ENCODE measurements around the gene RAPGEF1. TPM values are rescaled to one million over a fixed set of nuclear protein-coding genes. Genes with fewer than 3 reads are reported as not detected.

RAPGEF1 gene
- total and polyA plus RNA-seq, 8 donors: 17.1 to 62.6 (median 44.8) TPM

DNA sequence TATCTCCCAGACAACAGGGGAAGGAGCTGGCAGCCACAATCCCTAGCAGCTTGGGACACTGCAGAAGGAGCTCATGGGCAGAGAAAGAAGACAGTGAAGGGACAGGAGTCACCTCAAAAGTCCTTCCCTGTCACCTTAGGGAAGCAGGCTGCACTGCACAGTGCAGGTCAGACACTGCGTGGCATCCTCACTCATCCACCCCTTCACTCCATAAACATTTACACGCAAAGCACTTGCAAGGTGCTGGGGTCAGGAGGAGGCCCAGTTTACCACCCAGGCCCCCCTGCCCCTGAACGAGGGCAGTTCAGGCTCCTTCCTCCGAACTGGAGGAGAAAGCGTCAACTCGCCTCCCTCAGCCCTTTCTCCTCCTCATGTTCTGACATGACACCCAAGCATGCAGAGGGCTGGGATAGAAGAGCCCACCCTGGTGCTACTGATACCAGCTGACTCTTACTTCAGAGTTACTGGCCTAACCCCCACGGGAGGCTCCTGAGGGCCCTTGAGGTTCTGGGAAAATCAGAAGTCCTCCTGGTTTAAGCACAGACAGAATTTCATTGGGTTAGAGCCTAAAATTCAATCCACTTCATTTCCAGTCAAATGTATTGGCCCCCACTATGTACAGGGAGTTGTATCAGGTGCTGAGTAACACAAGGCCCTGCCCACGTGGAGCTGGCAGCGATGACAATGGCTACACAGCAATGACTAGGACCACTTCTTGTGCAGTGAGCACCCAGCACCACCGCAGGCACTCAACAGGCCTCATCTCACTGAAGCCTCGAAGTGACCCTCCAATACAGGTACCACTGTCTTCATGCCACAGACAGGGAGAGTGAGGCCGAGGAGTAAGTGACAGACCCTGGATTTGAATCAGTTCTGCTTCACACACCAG, 70.4 kb downstream of the RAPGEF1 start:
- no peak overlapping the region for H3K4me3 ChIP-seq
- H3K27me3 ChIP-seq: no peaks in the 10 kb centered on the region
- H3K9me3 ChIP-seq: no peaks in the 10 kb centered on the region
- TF ChIP-seq, protein P1, sequence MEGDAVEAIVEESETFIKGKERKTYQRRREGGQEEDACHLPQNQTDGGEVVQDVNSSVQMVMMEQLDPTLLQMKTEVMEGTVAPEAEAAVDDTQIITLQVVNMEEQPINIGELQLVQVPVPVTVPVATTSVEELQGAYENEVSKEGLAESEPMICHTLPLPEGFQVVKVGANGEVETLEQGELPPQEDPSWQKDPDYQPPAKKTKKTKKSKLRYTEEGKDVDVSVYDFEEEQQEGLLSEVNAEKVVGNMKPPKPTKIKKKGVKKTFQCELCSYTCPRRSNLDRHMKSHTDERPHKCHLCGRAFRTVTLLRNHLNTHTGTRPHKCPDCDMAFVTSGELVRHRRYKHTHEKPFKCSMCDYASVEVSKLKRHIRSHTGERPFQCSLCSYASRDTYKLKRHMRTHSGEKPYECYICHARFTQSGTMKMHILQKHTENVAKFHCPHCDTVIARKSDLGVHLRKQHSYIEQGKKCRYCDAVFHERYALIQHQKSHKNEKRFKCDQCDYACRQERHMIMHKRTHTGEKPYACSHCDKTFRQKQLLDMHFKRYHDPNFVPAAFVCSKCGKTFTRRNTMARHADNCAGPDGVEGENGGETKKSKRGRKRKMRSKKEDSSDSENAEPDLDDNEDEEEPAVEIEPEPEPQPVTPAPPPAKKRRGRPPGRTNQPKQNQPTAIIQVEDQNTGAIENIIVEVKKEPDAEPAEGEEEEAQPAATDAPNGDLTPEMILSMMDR (IDR thresholded peaks at IDR 0.05): no peak
- no peaks in the 10 kb centered on the region for H3K36me3 ChIP-seq
- ATAC-seq (peak in 1 of 4 donors; percentile 11), DNase-seq (no peak), FAIRE-seq (no peak)
- H3K27ac ChIP-seq: peak overlapping the region in 3 of 4 donors; percentile 3 to 67 (median 63)
- peaks cover 22 to 32% (median 30%) of the 10 kb centered on the region in 3 donors for H3K4me1 ChIP-seq
- 87 to 88% methylated on average over 12 of the region's 12 CpGs for WGBS, 2 donors
- intact Hi-C loops (cut with DNase I): no loop called here

DNA sequence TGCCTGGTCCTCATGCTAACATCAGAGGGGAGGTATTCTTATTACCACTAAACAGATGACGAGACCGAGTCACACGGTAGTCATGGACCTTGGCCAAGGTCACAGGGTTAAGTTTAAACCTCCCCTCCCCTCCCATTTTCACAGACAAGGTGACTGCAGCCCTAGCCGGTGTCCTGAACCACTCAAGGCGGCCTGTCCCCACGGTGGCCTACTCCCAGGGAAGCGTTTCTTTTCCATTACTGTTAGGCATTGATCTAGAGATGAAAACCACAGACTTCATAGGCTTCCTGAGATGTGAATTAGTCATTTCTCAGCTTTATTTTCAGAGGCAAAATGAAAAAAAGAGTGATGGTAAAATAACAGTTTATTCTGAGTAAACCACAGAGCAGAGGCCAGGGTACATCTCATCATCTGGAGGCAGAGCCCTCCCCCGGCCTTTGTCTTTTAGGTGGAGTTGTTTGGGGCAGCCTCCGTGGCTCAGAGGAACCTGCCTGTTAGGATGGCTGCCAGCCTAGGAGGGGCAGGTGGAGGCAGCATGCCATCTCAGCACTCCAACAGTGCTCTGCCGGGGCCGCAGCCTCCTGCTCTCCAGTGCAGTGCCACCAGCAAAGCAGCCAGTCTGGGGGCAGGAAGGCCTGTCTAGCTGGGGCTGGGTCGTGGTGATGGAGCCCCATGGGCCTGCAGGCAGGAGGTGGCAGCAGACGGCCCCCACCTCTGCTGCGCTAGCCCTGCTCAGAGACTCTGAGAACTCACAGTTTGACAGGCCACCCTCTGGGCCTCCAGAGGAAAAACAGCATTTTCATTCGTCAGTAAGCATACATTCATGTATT, 71.2 kb downstream of the RAPGEF1 start:
- peak overlapping the region in 3 of 4 donors; percentile 3 to 67 (median 63) for H3K27ac ChIP-seq
- no peaks in the 10 kb centered on the region for H3K9me3 ChIP-seq
- H3K36me3 ChIP-seq: no peaks in the 10 kb centered on the region
- WGBS, 2 donors: 26 to 31% methylated on average over 15 of the region's 15 CpGs
- H3K4me1 ChIP-seq: peaks cover 22 to 32% (median 30%) of the 10 kb centered on the region in 3 donors
- DNase-seq: peak in 5 of 6 donors; percentile 41 to 80 (median 50)
- no peaks in the 10 kb centered on the region for H3K27me3 ChIP-seq
- TF ChIP-seq, protein P1 (IDR thresholded peaks at IDR 0.05): no peak
- intact Hi-C loops (cut with DNase I): no loop called here
- H3K4me3 ChIP-seq: no peak overlapping the region
- no peak for FAIRE-seq
- ATAC-seq: peak; percentile 62 to 75 (median 68)

DNA sequence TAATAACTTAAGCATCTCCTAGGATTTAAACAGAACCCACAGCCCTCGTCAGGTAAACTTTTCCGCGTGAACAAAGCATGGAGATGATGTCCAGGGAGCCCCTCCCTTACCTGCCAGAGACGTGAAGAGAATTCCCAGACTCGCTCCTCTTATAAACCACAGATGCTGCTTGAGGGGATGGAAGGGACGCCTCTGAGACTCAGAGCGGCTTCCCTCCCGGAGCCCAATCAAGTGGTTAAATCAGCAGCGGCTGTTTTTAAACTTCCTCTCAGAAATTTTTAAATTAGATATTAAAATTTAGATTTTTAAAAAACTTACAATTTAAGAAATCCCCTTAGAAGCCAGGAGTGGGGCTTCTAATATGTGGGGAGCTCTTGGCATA, 71.8 kb downstream of the RAPGEF1 start:
- H3K27me3 ChIP-seq: no peaks in the 10 kb centered on the region
- intact Hi-C loops (cut with DNase I): no loop called here
- H3K27ac ChIP-seq: peak overlapping the region in 2 of 4 donors; percentile 63 to 67
- H3K9me3 ChIP-seq: no peaks in the 10 kb centered on the region
- FAIRE-seq (no peak), DNase-seq (no peak), ATAC-seq (no peak)
- no peak overlapping the region for H3K4me3 ChIP-seq
- H3K36me3 ChIP-seq: no peaks in the 10 kb centered on the region
- peaks cover 22 to 32% (median 30%) of the 10 kb centered on the region in 3 donors for H3K4me1 ChIP-seq
- TF ChIP-seq, protein P1 (IDR thresholded peaks at IDR 0.05): no peak
- WGBS, 2 donors: 89 to 96% methylated on average over 9 of the region's 9 CpGs

DNA sequence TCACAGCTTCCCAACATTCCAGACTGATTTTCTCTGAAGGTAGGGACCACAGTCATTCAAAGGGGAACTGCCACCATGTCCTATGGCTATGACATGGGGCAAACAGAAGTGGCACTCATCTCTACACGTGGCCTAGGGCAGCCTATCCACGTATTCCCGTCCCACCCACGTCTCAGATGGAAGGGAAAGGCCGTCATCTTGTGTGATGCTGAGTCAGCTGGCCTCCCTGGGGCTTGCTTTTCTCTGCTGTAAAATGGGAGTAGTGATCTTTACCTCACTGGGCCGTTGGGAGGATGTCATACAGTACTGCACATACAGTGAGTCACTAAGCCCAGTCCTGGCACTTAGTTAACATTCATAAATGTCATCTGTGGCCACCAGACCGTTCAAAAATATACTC, 72.3 kb downstream of the RAPGEF1 start:
- Histone ChIP-seq H3K27me3 (no peaks in the 10 kb centered on the region), H3K36me3 (no peaks in the 10 kb centered on the region), H3K4me1 (peaks cover 22 to 32% (median 30%) of the 10 kb centered on the region in 3 donors), H3K9me3 (no peaks in the 10 kb centered on the region), H3K4me3 (no peak overlapping the region), H3K27ac (no peak overlapping the region)
- 86 to 90% methylated on average over 7 of the region's 7 CpGs for WGBS, 2 donors
- DNase-seq (no peak), ATAC-seq (peak in 1 of 4 donors; percentile 8), FAIRE-seq (no peak)
- TF ChIP-seq, protein P1 (IDR thresholded peaks at IDR 0.05): no peak
- intact Hi-C loops (cut with DNase I): no loop called here
